GM19324 (cell line): ENCODE results near the gene SBNO1.

ENCODE experiments used
- ATAC-seq: cut with Tn5 transposase; IDR thresholded peaks from one replicate; pipeline ENCODE4 v1.9.1; 2021; ENCODE audit warnings: mild to moderate bottlenecking, moderate library complexity; ENCODE audit not compliant: unreplicated experiment, low FRiP score

SBNO1 gene

DNA sequence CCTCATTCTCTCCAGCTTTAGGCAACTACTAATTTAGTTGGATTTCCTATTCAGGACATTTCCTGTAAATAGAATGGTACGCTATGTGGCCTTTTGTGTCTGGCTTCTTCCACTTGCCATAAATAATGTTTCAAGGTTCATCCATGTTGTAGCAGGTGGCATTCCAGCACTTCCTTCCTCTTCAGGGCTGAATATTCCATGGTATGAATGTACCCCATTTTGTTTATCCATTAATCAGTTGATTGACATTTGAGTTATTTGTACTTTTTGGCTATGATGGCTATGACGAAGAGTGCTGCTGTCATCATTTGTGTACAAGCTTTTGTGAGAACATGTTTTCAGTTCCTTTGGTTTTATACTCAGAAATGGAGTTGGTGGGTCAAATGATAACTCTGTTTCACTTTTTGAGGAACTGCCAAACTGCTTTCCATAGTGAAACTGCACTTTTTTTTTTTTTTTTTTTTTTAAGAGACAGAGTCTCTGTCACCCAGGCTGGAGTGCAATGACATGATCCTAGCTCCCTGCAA lies 86.5 kb downstream of the SBNO1 start:
- ATAC-seq: peak; percentile 65

DNA sequence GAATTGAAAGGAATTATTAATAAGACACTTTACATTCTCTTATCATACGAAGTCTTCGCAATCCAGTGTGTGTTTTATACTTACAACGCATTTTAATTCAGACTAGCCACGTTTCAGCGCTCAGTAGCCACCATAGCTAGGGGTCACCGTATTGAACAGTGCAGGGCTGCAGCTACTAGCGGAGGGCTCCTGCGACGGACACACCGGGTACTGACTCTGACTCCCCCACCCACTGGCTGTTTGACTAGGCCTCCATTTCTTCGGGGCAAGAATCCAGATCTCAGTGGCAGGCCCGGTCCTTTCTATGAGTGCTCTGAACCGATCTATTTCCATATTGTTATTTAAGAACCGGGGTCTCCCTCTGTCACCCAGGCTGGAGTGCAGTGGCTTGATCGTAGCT lies 91.5 kb downstream of the SBNO1 start:
- ATAC-seq: no peak

DNA sequence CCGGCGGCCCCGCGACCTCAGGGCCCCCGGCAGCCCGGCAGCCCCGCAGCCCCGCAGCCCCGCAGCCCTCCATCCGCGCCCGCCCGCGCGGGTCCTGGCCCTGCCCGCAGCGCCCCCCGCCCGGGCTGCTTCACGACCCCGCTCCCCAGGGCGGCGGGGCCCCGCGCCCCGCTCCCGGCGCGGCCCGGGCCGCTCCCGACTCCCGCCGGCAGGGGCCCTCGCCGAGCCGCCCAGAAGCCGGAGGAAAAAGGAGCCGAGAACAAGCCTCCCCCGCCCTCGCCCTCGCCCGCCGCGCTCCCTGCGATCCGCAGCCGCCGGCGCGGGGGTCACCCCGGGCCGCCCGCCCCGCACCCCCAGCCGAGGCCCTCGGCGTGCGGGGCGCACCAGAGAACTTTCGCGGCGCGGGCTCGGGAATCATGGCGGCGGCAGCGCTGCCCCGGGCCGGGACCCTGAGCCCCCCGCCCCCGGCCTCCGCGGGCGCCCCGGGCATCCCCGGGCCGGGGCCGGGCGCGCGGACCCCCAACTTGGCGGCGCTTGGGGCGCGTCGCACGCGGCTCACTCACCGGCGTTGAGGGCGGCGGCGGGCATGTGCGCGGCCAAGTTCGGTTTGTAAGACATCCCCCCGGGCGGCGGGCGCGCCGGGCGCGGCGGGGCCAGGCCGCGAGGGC lies 93.5 kb downstream of the SBNO1 start:
- peak; percentile 69 for ATAC-seq

DNA sequence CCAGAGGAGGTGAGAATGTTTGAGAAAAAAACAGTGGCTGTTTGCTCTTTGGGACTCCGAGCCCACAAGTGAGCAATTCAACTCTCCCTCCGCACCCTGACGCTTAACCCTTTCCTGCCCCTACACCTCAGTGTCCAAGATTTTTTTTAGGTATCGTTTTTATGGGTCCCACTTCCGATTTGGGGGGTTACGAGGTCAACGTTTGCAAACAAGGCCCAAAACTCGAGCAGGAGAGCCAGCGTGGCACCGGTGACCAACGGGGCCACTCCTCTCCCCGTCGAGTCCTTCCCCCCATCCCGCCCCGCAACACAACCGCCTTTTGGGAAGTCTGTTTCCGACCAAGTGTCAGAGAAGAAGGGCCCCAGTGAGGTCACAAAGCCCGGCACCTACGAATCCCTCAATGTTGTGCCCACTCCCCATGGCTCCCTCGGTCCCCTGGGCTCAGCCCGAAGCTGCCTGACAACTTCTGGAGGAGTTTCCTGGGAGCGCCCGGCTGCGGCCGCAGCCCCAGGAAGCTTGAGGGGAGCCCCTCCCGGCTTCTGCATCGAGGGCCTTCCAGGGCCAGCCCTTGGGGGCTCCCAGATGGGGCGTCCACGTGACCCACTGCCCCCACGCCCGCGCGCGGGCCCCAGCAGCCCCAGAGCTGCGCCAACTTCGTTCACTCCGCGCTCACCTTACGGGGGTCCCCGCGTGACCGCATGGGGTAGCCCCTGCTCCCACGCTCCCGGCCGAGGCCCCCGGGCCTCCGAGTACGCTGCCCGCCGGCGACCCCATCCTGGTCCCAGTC lies 94.2 kb downstream of the SBNO1 start:
- ATAC-seq: peak; percentile 14

DNA sequence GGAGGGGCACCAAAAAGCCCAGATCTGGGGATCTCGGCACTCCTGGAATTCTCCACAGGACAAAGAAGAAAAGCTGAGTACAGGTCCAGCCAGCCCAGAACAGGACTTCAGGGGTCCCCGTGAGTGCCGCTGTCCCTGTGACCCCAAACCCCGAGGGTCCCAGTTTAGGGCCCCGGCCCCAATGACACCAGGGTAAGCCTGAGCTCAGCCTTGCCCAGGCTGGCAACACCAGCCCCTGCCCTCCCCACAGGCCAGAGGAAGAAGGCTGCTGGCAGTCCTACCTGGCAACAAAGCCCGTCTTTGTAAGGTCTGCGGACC lies 94.8 kb downstream of the SBNO1 start:
- ATAC-seq: no peak

DNA sequence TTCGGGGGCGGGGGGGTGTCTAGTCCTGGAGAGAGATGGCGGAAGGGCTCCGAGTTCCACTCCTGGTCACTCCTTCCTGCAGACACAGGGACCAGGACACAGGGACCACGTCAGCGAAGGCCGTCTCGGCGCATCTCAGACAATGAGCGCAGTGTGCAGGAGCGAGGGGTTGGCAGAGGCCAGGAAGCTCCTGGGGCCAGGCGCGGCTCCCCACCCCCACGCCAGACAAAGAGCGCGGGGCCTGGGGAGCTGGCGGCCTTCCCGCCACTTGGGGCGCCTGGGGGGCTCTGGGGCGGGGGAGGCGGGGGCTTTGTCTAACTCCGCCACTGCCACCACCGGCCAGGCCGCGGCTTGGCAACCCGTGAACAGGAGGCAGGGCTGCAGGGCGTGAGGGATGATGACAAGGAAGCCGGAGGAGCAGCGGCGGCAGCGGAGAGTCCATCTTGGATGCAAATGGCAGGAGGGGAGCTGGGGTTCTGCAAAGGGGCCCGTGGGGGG lies 95.2 kb downstream of the SBNO1 start:
- no peak for ATAC-seq

DNA sequence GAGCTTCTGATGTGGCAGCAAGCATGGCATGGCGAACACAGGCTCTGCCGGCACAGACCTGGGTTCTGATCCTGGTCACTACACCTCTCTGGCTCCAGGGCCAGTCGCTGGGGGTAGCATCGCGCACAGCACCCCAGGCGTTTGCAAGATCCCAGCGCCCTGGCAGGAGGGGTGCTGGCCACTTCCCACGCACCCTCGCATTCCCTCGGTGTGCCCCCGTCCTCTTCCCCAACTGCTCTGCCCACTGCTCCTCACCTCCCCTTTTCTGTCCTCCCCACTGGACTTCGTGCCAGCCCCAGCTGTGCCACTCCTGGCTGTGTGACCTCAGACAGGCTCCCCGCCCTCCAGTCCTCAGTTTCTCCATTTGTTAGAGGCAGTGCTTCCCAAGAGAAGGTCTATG lies 95.8 kb downstream of the SBNO1 start:
- ATAC-seq: no peak

DNA sequence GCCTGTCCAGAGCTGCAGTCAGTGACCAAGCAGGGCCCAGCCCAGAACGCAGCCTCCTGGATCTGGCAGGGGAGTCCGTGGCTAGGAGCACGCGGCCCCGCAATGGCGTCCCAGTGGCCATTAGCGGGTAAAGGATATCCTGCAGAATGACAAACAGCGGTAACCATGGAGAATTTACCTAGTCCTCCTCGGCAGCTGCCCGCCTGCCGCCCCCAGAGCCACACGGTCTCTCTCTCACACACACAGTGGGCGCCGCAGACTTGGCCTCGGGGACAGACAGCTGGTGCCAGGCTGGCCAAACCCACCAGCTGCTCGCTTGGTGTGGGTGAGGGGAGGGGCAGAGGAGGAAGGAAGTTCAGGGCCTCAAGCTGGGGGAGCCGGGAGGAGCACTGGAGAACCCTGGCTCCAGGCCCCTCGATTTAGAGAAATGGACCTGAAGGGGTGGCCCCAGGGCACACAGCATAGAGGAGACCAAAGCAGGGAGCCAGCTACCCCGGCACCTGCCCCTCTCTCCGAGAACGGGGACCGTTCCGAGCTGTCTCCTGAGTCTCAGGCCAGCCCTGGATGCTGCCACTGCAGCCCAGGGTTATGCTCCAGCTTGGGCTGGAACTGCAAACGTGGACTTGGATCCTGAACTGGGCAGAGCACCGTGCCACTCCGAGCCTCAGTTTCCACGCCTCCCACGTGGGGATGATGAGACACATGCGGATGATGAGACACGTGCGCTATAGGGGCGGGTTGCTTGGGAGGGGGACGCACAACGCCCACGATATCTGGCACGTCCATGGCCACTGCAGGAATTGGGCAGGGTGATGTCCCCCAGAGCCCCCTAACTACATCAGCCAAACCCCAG lies 96.4 kb downstream of the SBNO1 start:
- no peak for ATAC-seq

DNA sequence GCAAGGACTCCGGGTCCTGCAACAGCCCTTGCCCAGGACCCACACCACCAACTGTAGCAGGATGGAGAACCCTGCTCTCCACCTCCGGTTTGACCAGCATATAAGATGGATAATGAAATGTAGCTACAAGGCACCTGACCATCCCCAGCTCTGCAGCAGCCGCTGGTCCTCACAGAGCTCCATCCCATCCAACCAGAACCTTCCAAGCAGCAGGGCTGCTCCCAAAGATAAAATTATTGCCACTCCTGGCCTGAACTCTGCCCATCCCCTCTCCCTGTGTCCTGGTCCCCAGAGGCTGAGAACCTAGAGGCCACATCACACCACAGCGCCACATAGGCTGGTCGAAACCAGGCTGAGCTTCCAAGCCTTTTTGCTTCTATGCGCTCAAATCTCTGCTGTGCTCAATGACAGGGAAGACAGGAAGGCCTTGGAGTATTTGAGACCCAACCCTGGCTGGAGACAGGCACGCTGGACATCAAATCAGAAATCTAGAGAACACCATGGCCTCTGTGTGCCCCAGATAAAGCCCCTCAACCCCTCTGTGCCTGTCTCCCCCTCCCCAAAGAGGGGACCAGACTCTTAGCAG lies 97.2 kb downstream of the SBNO1 start:
- ATAC-seq: no peak

DNA sequence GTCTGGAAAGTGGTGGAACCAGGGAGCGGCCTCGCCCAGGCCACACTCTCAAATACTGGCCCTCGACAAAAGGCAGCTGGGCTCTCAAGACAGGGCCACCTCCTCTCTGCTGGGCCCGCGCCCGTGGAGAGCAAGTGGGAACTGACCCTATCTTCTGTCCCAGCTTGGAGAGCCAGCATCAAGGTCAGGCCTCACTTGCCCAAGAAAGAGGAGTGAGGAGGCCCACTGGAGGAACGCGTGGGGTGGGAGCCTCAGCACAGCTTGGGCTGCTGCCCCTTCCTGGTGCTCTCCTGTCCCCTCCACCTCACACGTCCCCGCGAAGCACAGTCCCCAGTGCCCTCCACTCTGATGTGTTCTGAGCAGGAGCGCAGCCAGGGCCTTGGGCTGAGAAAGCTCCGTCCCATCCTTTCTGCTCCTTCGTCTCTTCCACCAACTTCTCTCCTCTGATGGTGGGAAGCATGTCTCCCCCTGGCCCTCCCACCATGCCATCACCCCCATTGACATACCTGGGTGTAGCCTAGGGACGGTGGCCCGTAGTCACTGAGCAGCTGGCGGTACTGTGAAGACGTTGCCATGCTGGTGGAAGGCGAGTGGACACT lies 97.9 kb downstream of the SBNO1 start:
- ATAC-seq: no peak

DNA sequence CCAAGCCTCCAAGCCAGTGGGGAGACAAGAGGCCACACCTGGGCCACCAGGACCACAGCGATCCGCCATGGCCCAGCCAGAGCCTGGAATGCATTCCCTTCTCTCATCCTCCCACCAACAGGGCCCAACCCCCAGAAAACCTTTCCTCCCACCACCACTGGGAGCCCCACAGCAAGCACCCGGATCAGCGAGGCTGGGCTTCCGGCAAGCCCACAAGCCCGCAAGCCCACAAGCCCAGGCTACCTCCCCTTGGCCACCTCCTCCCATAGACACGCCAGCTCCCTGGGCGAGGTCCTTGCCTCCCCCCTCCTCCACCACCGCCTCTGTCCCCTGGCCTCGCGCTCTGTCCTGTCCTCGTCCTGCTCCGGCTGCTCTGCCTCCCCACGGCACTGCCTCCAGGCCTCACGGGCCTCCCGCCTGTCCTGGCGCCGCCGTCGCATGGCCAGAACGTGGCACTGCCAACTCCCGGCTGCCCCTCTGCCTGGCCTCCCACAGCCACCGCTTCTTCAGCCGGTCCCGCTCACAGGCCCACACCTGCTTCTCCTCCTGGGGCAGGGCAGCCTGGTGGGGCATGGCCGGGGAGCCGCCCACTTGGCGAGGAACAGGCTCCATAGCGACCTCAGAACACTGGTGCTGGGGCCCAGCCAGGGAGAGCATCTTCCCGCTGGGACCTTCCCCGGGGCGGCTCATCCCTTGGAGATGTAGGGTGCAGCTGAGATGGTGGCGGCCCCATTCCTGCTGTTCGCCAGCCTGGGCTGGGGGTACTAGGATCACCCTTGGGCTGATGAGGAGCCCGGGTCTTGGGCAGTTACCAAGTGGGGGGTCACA lies 98.6 kb downstream of the SBNO1 start:
- ATAC-seq: no peak

DNA sequence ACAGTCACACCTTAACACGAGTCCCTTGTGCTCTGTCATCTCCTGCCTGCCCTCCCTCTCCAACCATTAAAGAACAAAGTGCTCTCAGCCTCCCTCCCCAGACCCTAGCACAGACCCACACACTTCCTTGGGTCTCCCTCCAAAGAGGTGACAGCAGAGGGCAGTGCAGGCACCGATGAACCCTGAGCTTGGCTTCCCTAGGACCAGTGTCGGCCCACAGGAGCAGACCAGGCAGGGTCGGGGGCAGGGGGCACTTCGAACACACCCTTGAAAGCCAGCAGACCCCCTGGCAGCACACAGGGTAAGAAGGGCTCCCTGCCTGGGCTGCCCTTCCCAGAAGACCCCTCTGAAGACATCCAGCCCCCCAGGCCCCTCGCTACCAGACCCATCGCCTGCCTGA lies 100.0 kb downstream of the SBNO1 start:
- no peak for ATAC-seq

DNA sequence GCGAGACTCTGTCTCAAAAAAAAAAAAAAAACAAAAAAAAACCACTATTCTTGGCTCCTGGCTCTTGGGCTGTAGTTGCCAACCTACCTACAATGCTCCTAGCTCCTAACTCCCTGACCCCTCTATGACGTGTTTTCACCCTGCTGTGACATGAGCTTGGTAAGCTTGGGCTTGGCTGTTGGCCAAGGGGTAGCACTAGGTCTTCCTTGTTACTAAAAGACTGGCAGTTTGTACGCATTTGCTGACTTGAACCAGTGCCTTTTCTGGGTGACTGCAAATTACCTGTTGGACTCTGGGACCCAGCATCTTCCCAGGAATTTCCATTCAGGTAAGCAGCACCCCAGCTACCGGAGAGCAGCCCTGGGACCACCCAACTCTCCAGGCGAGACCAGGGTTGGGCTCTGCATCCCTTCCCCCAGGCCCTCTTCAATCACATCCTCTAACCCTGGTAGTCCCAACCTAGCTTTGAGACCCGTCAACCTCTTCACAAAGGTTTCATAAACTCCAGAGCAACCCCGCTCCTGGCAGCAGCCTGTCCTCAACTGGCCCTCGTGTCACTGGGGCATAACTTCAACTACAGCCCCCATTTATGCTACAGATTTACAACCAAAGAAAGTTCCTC lies 101.3 kb downstream of the SBNO1 start:
- ATAC-seq: no peak

DNA sequence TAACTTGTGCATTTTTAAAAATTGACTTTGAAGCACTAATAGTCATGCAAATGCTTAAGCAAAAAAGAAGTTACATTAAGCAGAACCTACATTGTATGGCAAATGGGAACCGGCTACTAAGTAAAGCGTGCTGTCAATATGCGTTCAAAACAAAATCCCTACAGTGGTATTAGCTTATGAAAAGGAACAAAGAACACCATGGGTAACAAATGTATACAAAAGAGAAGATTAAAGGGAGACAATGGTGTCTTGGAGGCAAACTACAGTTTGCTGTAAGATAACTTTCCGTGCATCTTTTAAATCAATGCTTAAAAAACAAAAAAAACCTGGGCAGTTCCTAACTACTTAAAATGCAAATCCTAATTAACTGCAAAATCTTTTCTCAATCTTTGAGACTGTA lies 103.5 kb downstream of the SBNO1 start:
- ATAC-seq: no peak

DNA sequence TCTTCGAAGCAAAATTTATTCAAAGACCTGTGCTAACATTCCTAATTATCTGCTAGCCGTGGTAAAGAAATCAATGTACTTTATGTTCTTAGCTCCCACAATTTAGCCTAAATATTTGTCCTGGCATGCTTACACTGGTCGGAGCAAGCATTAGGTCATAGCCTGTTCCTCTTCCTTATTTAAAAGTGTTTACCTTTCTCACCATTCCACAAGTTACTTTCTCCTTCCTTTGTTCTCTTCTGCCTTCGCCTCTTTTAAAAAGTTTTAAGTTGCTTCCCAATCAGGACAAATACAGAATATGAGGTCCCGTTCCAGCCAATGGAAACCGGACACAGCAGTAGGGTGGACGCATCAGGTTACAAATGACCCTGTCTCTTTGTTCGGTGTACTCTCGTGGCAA lies 104.6 kb downstream of the SBNO1 start:
- ATAC-seq: no peak

DNA sequence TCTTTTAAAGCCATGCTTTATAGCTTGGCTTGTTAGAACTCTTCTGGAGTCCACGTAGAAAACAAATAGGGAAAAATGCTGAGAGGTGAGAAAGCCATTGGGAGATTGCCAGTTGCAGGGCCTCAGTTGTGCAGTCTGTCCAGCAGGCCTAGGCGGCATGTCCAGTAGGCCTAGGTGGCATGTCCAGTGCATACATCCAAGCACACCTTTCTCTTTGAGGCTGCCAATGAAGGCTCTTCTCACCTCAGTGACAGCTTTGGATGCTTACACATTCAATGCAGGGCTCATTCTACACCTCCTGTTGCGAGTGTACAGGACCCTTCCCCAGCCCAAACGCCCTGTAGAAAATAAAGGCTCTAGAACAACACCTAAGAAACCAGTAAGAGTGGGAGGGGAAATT lies 106.1 kb downstream of the SBNO1 start:
- no peak for ATAC-seq

DNA sequence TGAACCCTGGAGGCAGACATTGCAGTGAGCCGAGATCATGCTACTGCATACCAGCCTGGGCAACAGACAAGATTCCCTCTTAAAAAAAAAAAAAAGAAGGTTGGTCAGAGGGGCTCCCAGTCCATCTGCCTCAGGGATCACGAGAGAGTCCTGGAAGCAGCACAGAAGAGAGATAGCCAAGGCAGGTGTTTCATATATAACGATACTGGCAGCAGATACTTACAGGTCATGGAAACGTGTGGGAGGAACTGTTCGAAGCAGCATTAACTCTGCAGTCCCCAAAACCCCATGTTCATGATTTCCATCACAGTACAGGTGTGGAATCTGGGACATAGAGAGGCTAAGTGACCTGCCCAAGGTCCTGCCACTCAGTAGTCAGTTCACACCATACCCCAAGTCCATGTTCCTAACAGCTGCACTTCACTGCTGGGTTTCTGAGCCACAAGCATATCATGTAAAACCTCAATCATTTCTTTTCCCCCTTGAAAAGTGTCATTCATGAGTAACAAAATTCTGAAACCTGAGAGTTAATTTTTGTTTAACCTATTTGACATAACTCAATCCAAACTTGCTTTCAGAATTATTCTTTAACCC lies 109.7 kb downstream of the SBNO1 start:
- ATAC-seq: no peak

DNA sequence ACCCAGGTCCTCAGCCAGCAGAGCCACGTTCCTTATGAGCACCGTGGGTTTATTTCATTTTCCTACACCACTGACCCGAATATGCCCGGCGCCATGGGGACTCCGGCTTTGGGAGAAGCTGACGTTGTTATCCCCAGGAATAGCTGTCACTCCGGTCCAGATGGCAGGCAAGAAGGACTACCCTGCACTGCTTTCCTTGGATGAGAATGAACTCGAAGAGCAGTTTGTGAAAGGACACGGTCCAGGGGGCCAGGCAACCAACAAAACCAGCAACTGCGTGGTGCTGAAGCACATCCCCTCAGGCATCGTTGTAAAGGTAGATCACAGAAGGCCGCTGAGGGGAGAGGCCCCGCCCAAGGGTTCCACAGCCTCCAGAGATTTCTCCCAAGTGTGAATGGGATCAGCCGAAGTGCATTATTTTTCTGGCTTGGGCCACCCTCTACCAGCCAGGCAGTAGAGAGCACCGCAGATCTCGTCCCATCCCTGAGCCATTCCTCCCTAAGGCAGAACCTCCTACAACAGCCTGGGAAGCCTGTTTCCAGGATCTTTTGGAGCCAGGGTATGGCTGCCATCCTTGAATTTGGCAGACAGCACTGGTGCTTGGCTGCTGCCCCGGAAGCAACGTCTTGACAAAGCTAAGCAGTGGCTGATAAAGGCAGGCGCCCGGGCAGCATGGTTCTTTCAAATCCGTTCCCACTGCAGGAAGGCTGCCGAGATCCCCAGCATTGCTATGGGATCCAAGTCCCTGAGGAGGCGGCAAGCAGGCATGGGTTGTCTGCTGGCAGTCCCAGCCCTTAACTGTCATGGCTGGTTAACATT lies 110.8 kb downstream of the SBNO1 start:
- ATAC-seq: no peak
